ENCODE results near the gene SPOCD1.

SPOCD1 gene

DNA sequence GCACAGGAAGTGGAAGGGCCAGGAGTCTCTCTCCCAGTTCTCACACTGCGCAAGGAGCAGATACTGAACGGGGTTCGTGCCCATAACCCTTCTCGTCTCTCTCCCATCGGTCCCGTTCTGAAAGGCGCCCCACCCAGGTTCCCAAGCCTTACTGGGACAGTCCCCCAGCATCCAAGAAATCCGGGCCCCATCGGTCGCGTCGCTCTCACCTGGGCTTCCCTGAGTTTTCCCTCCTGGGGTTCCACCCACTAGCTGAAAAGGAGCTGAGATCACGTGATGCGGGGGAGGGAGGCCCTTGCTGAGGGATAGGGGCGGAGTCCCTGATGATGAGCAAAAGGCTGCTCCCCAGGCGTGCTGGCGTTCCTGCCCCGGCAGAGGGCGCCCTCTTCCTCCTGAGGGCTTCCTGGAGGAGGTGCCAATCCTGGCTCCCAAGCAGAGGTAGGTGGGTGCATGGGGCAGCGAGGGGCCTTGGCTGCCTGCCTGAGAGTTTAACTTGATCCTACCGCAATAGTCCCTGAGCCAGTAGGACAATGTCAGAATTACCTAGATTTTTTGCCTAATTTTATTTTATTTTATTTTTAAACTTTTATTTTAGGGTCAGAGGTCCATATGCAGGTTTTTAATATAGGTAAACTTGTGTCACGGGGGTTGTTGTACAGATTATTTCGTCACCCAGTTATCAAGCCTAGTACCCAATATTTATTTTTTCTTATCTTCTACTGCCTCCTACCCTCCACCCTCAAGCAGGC is at the start of gene SPOCD1:
Gene SPOCD1 (minus strand): TSS at position 271 of the 749 bp plus-strand sequence. CDS start 689 bp downstream, outside the sequence.
- ATAC-seq, result peak; percentile 65 to 87

DNA sequence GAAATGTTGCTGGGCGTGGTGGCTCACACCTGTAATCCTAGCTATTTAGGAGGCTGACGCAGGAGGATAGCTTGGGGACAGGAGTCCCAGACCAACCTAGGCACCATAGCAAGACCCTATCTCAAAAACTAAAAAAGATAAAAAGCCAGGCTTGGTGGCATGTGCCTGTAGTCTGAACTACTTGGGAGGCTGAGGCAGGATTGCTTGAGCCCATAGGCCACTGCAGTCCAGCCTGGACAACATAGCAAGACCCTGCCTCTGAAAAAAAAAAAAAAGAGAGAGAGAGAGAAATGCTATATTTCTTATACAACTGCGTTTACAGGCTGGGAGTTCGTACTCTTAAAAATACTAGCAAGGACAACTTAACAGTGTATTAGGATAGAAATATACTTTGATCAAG is 46.2 kb upstream of the SPOCD1 start:
- no peak for ATAC-seq

DNA sequence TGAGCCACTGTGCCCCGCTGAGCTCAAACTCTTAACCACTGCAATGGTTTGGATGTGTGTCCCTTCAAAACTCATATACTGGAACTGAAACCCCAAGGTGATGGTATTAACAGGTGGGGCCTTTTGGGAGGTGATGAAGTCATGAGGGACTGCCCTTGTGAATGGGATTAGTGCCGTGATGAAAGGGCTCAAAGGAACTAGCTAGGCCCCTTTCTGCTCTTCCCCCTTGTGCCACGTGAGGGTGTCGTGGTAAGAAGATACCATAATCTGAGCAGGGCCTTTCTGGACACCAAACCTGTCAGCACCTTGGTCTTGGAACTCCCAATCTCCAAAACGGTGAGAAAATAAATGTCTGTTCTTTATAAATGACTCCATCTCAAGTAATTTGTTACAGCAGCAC is 45.5 kb upstream of the SPOCD1 start:
- peak in 1 of 2 donors; percentile 36 for ATAC-seq

DNA sequence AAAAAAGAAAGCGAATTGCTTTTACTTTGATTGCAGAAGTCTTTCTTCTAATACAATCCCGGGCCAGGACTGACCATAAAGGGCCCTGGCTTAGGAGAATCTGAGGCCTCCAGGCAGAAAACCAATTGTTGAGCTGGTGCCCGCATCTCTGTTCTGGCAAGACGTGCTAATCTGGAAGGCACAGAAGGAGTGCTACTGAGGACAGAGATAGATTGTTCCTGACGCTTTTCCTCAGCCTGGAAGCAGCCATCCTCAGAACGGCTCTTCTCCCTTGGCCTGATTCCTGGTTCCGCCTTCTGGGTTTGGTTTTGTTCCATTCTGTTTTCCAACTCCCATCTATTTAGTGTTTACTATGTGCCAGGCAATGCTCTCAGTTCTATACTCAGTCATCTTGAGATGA is 44.8 kb upstream of the SPOCD1 start:
- no peak for ATAC-seq

DNA sequence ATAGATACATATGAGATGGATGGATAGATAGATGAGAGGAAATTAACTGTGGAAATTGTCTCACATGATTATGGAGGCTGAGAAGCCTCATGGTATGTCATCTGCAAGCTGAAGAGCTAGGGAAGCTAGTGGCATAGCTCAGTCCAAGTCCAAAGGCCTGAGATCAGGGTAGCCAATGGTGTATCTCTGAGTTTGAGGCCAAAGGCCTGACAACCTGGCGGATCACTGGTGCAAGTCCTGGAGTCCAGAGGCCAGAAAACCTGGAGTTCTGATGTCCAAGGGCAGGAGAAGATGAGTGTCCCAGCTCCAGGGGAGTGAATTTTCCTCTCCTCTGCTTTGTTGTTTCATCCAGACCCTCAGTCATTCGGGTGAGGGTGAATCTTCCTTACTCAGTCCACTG is 43.9 kb upstream of the SPOCD1 start:
- no peak for ATAC-seq

DNA sequence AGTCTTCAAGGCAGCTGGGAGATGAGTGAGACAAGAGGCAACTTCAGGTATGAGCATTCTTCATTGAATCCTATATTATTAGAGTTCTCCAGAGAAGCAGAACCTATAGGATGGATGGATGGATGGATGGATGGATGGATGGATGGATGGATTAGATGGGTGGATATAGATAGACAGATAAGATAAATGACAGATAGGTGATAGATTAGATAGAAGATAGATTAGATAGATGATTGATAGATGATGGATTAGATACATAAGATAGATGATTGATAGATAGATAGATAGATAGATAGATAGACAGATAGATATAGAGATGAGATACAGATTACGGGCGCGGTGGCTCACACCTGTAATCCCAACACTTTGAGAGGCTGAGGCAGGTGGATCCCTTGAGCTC is 43.2 kb upstream of the SPOCD1 start:
- no peak for ATAC-seq

DNA sequence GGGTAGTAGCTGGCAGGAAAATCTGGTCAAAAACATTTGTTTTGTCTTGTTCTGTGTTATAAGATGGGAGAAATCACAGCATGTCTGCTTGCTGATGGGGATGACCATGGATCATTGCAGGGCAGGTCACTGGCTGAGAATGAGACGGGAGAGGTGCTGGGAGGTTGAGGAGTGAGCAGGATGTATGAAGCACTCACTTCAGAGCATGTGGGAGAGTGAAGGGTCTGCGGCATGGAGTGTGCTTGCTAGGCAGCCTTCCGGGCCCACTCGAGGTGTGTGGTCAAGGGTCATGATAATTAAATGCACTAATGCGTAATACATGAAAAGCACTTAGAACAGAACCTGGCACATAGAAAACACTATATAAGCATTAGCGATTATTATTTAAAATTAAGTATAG is 42.0 kb upstream of the SPOCD1 start:
- no peak for ATAC-seq

DNA sequence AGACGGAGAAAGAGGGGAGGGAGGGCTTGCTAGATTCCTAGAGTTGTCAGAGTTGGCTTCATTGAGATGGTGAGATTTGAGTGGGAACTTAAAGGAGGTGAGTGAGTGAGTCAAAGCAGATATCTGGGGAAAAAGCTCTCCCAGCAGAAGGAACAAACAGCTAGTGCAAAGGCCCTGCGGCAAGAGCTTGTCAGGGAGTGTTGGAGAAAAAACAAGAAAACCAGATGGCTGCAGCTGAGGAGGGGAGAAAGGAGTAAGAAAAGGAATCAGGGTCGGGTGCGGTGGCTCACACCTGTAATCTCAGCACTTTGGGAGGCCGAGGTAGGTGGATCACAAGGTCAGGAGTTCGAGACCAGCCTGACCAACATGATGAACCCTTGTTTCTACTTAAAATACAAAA is 40.3 kb upstream of the SPOCD1 start:
- no peak for ATAC-seq

DNA sequence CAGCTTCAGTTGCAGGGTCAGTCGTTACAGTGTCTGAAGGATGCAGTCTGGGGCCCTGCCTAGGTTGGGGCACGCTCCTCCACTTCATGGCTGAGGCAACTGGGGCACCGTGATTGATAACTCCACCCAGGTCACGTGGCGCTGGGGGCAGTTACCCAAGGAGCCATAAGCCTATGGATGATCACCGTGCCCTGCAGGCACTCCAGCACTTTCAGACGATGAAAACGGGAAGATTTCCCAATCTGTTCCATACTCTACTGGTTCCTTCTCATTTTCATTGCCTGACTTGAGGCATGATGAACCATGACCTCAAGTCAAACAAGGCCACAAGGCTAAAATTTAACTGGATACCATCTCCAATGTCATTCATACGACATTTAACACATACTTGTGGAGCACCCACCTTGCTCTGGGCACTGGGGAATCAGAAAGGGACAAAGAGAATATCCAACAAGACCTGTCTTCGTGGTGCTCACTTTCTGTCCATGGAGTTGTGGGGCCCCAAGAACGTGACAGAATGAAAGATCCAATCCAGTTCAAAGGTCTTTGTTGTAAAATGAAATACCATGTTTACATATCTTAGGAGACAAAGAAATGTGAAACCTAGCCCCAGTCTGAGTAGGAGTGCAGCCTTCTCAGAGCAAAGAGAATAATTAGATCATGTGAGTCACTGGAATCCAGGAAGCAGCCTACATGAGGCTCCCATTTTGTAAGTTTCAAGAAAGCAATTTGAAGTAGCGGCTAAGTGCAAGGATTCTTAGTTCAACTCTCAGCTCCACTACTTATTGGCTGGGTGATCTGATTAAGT is 39.4 kb upstream of the SPOCD1 start:
- no peak for ATAC-seq

DNA sequence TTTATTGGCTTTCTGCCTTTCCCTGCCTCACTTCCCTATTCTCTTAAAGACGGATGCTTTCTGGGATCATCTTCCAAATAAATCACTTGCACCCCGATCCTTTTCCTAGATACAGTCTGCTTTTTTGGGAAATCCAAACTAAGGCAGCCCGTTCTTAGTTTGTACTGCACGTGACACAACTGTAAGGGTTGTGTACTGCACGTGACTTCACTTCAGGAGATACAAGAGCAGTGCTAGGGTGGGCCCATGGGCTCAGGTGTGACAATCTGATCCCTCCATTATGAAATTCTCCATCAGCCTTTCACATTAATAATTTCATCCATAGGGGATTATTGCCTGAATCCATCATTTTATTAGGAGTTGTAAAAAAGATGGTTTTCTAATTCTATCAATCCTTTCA is 33.8 kb upstream of the SPOCD1 start:
- no peak for ATAC-seq

DNA sequence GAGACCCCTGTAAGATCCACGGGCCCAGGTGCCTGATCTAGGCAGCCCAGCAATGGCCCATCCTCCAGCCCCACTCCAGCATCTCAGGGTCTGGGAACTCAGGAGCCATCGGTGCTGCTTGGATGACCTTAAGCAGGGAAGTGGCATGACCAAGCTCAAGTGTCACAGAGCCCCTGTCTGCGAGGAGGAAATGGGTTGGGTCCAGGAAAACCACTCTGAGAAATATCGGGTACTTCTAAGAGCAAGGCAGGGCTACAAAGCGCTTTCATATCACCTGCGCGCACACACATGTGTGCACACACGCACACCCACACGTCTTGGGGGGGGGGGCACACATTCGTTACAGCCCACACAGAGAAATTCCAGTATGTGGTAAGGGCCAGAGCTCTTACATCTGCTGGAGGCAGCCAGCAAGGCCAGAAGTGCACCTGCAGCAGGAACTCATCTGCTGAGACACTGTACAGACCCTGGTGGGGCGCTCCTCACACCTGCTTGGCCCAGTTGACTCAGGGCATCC is 32.6 kb upstream of the SPOCD1 start:
- ATAC-seq, result peak; percentile 63 to 74

DNA sequence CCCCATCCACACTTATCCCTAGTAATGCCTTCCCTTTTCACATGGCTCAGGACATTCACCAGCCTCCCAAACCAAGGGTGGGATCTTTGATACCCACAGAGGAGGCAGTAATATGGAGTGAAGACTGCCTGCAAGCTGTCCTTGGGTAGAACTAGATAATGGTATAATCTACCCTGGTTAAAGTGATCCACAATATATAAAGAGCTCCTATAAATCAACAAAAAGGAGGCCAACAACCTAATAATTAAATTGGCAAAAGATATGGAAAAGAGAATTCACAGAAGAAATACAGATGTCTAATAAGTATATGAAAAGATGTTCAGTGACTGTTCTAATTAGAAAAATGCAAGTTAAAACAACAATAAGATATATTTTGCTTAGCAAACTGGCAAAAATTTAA is 30.7 kb upstream of the SPOCD1 start:
- no peak for ATAC-seq

DNA sequence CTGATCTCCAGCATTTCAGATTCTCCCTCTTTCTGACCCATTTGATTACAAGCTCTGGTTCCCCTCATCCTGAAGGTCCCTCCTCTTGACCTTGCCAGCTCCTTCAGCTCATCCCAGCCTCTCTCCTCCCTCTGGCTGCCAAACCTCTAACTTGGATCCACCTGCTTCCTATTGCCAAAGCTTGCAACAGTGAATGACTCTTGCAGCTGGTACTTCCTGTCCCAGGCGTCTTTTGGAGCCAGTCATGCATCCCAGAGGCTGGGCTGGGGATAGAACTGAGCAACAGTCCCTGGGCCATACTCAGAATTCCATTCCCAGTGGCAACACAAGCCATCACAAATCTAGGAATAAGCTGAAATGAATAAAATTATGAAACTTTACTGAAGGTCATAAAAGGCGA is 27.7 kb upstream of the SPOCD1 start:
- ATAC-seq, result no peak

DNA sequence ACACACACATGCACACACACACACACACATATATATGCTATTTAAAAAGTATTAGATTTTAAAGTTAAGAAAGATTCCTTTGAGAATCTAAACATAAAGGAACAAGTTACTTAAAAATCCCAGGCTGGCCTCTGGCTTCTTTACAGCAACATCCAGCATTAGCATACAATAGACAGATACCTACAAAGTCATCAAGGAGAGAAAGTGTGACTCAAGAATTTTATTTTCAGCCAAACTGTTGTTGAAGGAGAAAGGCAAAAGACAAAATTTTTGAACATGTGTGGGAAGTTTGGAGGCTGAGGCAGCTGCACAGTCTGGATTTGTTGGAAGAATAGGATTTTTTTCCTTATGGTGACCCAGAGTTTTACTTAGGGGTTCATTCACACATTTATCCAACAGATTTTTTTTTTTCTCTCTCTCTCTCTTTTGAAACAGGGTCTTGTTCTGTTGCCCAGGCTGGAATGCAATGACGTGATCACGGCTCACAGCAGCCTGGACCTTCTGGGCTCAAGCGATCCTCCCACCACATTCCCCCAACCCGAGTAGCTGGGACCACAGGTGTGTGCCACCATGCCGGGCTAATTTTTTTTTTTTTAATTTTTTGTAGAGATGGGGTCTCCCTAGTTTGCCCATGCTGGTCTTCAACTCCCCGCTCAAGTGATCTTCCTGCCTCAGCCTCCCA is 24.0 kb upstream of the SPOCD1 start:
- ATAC-seq, result no peak

DNA sequence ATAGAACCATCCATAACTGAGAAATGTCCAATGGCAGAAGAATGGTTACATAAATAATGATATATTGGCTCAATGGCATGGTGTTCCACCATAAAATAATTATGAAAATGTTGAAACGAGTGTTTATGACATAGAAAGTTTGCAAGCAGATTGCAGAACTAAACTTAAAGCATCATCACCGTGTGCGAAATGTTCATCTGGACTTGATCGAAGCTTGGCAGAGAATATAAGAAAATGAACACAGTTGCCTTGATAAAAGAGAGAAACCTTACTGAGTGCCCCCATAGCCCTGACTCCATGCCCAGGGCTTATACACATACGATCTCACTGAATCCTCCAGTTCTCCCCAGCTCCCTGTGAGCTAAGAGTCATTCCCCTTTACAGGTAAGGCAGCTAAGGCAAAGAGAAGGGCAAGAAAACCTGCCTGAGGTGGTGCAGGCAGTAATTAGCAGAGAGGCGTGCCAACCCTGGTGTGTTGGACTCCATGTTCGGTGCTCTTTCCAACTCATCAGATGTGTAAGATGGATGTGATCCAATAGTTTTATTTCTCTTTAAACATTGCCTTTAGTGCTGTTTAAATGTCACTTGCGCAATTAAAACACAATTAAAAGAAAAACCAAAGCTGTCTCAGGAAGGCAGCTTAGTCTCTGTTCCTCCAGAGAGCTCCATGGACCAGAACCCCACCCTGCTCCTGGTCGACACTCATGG is 21.8 kb upstream of the SPOCD1 start:
- no peak for ATAC-seq

DNA sequence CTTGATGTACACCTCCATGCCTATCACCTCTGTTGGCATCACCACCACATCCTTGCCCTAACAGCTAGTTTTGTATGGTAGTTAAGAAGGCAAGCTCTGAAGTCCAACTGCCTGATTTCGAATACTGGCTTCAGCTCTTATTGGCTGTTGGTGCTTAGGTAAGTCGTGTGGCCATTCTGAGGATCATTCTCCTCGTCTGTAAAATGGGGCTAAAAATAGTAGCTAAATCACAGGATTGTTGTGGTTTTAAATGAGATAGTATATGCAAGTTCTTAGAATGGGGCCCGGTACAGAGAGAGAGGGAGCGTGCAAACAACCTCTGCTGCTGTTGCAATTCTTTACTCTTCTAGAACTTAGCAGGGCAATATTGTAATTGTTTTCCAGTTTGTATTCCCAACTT is 20.8 kb upstream of the SPOCD1 start:
- no peak for ATAC-seq

DNA sequence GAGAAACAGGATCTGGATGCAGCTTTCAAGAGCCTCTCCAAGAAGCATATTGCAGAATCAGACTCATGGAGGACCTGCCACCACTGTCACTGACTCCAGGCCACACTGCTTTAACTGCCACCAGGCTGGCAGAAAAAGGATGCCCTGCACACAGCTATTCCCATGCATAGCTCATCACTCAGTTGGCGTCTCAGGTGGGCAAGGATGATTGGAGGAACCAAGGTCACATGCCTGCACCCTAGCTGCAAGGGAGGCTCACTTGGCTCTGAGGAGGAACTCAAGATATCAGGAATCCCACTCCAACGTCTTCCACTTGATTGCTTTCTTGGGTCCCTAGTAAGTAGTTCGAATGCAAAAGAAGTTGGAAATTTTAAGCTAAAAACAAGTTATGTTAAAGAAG is 19.6 kb upstream of the SPOCD1 start:
- no peak for ATAC-seq

DNA sequence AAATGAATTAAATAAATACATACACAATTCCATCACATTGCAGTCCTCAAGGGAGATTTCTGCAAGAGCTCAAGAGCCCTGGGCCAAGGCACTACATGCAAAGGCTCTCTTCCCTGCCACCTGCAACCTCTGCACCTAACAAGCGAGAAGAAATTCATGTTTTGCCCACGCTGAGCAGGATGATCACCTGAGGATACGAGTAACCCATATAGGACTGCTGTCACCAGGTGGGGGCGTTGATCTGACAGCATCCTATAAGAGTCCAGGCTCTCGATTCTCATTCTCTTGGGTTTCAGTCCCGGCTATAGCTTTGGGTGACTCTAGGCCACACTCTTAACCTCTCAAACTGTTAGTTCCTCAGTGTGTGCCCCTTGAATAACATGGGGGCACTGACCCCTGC is 18.7 kb upstream of the SPOCD1 start:
- no peak for ATAC-seq

DNA sequence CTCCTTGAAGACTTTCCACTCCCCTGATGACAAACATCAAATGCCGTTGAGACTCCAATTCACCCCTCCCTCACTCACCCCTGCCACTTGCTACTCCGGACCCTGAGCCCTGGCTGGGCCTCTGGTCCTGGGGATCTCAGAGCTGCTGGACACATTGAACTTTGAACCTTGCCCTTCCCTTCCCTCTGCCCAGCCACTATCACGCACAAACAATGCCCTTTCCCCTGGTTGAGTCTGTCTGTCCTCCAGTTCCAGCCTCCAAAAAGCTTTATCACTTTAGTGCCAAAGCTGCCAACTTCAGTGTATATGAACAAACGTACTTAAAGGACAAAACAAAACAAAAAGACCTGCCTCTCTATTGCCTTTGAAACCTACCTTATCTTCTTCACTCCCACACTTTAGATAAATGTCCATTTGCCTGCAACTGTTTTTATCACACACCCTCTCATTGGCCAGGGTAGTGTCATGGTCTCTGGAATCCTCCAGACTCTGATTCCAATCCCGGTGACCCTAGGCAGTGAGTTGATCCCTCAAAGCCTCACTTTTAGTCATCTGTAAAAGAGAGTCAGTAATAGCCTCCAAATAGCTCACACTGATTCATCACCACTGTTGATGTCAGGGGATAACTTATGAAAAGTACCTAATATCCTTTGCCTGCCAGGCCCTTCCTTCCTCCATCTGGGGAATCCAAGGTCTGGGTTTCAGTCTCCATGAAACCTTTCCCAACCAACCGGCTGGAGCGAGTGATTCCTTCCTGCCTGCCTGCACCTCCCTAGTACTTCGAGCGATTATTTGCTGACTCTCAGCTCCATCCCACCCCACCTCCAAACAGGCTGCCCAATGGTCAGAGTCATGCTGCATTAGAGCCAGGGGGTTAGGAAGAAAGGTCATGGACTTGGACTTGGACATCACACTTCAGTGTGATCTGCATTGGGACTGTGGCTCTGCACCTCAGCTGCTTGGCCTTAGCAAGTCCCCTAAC is 15.9 kb upstream of the SPOCD1 start:
- ATAC-seq, result no peak

DNA sequence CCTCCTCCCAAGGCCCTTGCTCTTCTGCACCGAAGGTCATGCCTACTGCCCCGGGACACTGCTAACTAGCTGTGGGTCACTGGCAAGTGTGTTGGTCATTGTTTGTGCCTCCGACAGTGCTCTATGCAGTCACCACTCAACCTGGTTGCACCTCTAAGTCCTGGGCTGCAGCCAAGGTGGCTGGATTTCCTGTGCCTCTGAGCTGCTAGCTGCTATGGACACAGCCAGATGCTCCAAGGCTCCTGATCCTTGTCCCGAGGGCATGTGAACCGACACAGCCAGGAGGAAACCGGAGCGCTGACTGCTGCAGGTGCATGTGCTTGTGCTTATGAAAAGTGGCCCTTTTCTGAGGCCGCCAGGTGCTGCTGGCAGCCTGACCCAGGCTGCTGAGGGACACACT is 14.7 kb upstream of the SPOCD1 start:
- no peak for ATAC-seq

DNA sequence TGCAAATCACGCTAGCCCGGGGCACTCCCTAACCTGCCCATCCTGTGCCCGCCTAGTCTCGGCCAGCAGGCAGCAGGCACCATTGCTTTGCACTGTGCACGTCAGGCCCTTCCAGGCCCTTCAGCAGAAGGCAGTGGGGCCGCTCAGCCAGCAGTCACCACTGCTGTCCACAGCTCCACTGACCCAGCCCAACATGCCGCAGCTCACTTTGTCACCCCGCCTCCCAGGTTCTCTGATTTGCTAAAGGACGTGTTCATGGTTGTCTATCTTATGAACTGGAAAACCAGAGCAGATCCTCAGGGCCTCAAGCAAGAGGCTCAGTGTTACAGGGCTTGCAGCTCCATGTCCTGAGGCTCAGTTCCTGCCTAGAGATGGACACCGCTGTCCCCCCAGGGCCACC is 14.2 kb upstream of the SPOCD1 start:
- ATAC-seq, result no peak
